Panc1 (cell line): ENCODE data around the gene EPHA3. TPM values are rescaled to one million over a fixed set of nuclear protein-coding genes. Genes with fewer than 3 reads are reported as not detected.

Source experiments
- ATAC-seq: fragments of 200-7000 bp; cut with Tn5 transposase; 2 replicates; pipeline ENCODE4 v1.9.1; 2020; ENCODE audit warnings: mild to moderate bottlenecking, moderate library complexity
- BruUV-seq: library from RNA; stranded (reverse); fragments of 400-500 nt; replicated peaks from 2 replicates; lab custom pipeline; 2021; lab: Mats Ljungman, UMichigan
- CTCF ChIA-PET: fragments of 300-600 bp; sonication (Branson Sonifier 250); formaldehyde crosslinking; loops from one replicate; lab custom pipeline; 2022; ENCODE audit warnings: antibody characterized with exemption; lab: Charles Lee
- POLR2A ChIA-PET: fragments of 300-600 bp; sonication (Branson Sonifier 250); formaldehyde crosslinking; loops from one replicate; lab custom pipeline; 2022; ENCODE audit warnings: antibody characterized with exemption; lab: Charles Lee
- DNase-seq: peaks from one replicate; pipeline ENCODE4 v3.0.0-alpha.2; 2010; ENCODE audit warnings: low read depth, low spot score
- H3K27ac ChIP-seq: 2 replicates; pipeline ENCODE4 v1.5.1; 2011; ENCODE audit warnings: mild to moderate bottlenecking, low read length, inconsistent platforms
- H3K27me3 ChIP-seq: fragments of 200-500 bp; sonication (Bioruptor generic); 2 replicates; pipeline ENCODE4 v1.6.0; 2014; ENCODE audit warnings: low read length, inconsistent platforms; ENCODE audit not compliant: control insufficient read depth, insufficient read depth
- H3K36me3 ChIP-seq: fragments of 200-500 bp; sonication (Bioruptor generic); 2 replicates; pipeline ENCODE4 v1.5.1; 2014; ENCODE audit warnings: inconsistent platforms, mild to moderate bottlenecking, low read length, moderate library complexity; ENCODE audit not compliant: control insufficient read depth, insufficient read depth
- H3K4me1 ChIP-seq: 2 replicates; pipeline ENCODE4 v1.5.1; 2011; ENCODE audit warnings: inconsistent platforms, mild to moderate bottlenecking, low read length, moderate library complexity; ENCODE audit not compliant: control insufficient read depth, insufficient read depth
- H3K4me3 ChIP-seq, 2 experiments: 2 replicates each; pipeline ENCODE4 v1.5.1; 2011 to 2012; ENCODE audit warnings: low read depth in 2 of 2, low read length in 2 of 2, mild to moderate bottlenecking in 2 of 2, inconsistent platforms in 1 of 2, moderate library complexity in 1 of 2
- H3K9me3 ChIP-seq: fragments of 200-500 bp; sonication (Bioruptor generic); 2 replicates; pipeline ENCODE4 v1.5.1; 2014; ENCODE audit warnings: low read depth, mild to moderate bottlenecking, inconsistent platforms, low read length, moderate library complexity; ENCODE audit not compliant: control insufficient read depth, insufficient read depth
- POLR2AphosphoS5 ChIP-seq: IDR thresholded peaks from 2 replicates; pipeline ENCODE4 v1.6.1; 2012; ENCODE audit warnings: mild to moderate bottlenecking, low read depth, low read length, moderate library complexity
- REST ChIP-seq, 2 experiments: IDR thresholded peaks; 2 replicates each; pipeline ENCODE4 v1.6.1; 2011 to 2012; ENCODE audit warnings: low read depth in 2 of 2, control low read depth in 1 of 2, low read length in 1 of 2, mild to moderate bottlenecking in 1 of 2, moderate library complexity in 1 of 2; ENCODE audit not compliant: insufficient read depth in 1 of 2
- SIN3A ChIP-seq: IDR thresholded peaks from 2 replicates; pipeline ENCODE4 v1.6.1; 2012; ENCODE audit warnings: low read depth, mild to moderate bottlenecking, low read length, moderate library complexity, borderline replicate concordance; ENCODE audit not compliant: insufficient read depth
- TCF7L2 ChIP-seq: IDR thresholded peaks from 2 replicates; pipeline ENCODE4 v1.6.1; 2011; ENCODE audit warnings: mild to moderate bottlenecking, low read depth, low read length, inconsistent platforms
- in situ Hi-C: cut with HindIII; loops from 2 replicates; pipeline ENCODE4 v1.10.0; 2016; ENCODE audit warnings: low sequenced_read_pairs, low pct_unique_long_range_greater_than_20kb
- intact Hi-C: fragments of 100-400 bp; cut with micrococcal nuclease; formaldehyde crosslinking; loops from one replicate; pipeline ENCODE4 v1.10.0; 2022; ENCODE audit not compliant: unreplicated experiment
- total RNA-seq: library from RNA; stranded (reverse); gene quantifications from one replicate; pipeline ENCODE4 v1.2.1, GENCODE V29; 2021; ENCODE audit not compliant: unreplicated experiment
- TF ChIP-seq, protein P1 (sequence below): fragments of 450-650 bp; IDR thresholded peaks from 2 replicates; pipeline ENCODE4 v1.5.1; 2017; ENCODE audit warnings: mild to moderate bottlenecking

Gene EPHA3
- total RNA-seq, 1 experiment from 2014 or later = 0.05 TPM

GRCh38 chr3:89104499-89104898, 2.9 kb upstream of the EPHA3 start:
- intact Hi-C loops = no loop called here
- no peak overlapping the region for H3K27ac ChIP-seq
- no peaks in the 10 kb centered on the region for H3K9me3 ChIP-seq
- TF ChIP-seq REST (IDR thresholded peaks at IDR 0.05; ENCODE audit: insufficient read depth in 1 of 2, low read depth in 2 of 2, low read length in 1 of 2) = no peak
- TF ChIP-seq, protein P1, sequence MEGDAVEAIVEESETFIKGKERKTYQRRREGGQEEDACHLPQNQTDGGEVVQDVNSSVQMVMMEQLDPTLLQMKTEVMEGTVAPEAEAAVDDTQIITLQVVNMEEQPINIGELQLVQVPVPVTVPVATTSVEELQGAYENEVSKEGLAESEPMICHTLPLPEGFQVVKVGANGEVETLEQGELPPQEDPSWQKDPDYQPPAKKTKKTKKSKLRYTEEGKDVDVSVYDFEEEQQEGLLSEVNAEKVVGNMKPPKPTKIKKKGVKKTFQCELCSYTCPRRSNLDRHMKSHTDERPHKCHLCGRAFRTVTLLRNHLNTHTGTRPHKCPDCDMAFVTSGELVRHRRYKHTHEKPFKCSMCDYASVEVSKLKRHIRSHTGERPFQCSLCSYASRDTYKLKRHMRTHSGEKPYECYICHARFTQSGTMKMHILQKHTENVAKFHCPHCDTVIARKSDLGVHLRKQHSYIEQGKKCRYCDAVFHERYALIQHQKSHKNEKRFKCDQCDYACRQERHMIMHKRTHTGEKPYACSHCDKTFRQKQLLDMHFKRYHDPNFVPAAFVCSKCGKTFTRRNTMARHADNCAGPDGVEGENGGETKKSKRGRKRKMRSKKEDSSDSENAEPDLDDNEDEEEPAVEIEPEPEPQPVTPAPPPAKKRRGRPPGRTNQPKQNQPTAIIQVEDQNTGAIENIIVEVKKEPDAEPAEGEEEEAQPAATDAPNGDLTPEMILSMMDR = no peak
- TF ChIP-seq POLR2AphosphoS5 = no peak
- TF ChIP-seq SIN3A = no peak
- H3K4me1 ChIP-seq = no peaks in the 10 kb centered on the region; the same call in 1 of the 2 replicates
- no peak for DNase-seq
- no TSS peak for BruUV-seq
- POLR2A ChIA-PET = no interaction called here
- CTCF ChIA-PET = no interaction called here
- in situ Hi-C loops = no loop called here
- no peak overlapping the region for H3K4me3 ChIP-seq
- no peak for ATAC-seq
- no peaks in the 10 kb centered on the region for H3K36me3 ChIP-seq
- H3K27me3 ChIP-seq = peaks cover 2% of the 10 kb centered on the region; the same call in 1 of the 2 replicates

DNA sequence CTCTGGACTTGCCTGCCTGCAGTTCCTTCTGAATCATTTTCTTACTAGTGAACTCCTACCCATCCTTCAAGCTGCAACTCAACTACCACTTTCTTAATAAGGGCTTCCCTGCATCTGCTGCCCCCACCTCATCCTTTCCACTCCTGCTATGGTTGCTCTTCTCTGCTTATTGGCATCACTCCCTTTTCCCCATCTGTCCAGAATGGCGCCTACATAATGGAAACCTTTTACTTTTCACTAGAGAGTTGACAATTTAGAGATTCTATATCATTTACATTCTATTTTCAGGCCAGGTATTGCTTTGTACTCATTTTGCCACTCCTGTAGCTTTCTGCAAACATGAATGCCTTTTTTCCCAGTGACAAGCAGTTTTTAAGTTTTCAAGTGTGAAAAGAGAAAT, 1.9 kb upstream of the EPHA3 start:
- Histone ChIP-seq H3K27ac (no peak overlapping the region), H3K36me3 (no peaks in the 10 kb centered on the region), H3K4me1 (no peaks in the 10 kb centered on the region; the same call in 1 of the 2 replicates), H3K27me3 (peaks cover 2% of the 10 kb centered on the region; the same call in 1 of the 2 replicates), H3K4me3 (no peak overlapping the region), H3K9me3 (no peaks in the 10 kb centered on the region)
- in situ Hi-C loops = no loop called here
- no peak for DNase-seq
- no peak for ATAC-seq
- intact Hi-C loops = no loop called here
- POLR2A ChIA-PET = no interaction called here
- CTCF ChIA-PET = no interaction called here
- BruUV-seq = no TSS peak
- TF ChIP-seq REST (IDR thresholded peaks at IDR 0.05; ENCODE audit: insufficient read depth in 1 of 2, low read depth in 2 of 2, low read length in 1 of 2) = no peak
- no peak for TF ChIP-seq POLR2AphosphoS5
- TF ChIP-seq SIN3A = no peak
- no peak for TF ChIP-seq TCF7L2
- TF ChIP-seq, protein P1 = no peak
